Suprapubic skin (tissue), 4 donors: ENCODE measurements around the gene TARS2. TPM values are rescaled to one million over a fixed set of nuclear protein-coding genes. Genes with fewer than 3 reads are reported as not detected.

Experiments used
- DNase-seq, 2 donors: peaks; one replicate each; pipeline ENCODE4 v3.0.0-alpha.2; 2019; ENCODE audit warnings: low spot score in 2 of 2
- H3K27ac ChIP-seq: fragments of 200-600 bp; sonication (generic); one replicate; pipeline ENCODE4 v1.5.1; 2019
- H3K27me3 ChIP-seq: fragments of 200-600 bp; sonication (generic); one replicate; pipeline ENCODE4 v1.5.1; 2019
- H3K36me3 ChIP-seq: fragments of 200-600 bp; sonication (generic); one replicate; pipeline ENCODE4 v1.5.1; 2019
- H3K4me1 ChIP-seq: fragments of 200-600 bp; sonication (generic); one replicate; pipeline ENCODE4 v1.5.1; 2019
- H3K4me3 ChIP-seq: fragments of 200-600 bp; sonication (generic); one replicate; pipeline ENCODE4 v1.5.1; 2019; ENCODE audit warnings: mild to moderate bottlenecking
- H3K9me3 ChIP-seq: fragments of 200-600 bp; sonication (generic); one replicate; pipeline ENCODE4 v1.5.1; 2019
- EP300 ChIP-seq: sonication (generic); formaldehyde crosslinking; IDR thresholded peaks from one replicate; pipeline ENCODE4 v1.6.1; 2017; ENCODE audit warnings: antibody characterized with exemption
- POLR2A ChIP-seq, 2 donors: fragments of 450-650 bp; IDR thresholded peaks; one replicate each; pipeline ENCODE4 v1.6.1; 2017; ENCODE audit warnings: antibody characterized with exemption in 2 of 2, mild to moderate bottlenecking in 2 of 2, moderate library complexity in 2 of 2
- POLR2AphosphoS5 ChIP-seq, 3 donors: sonication (generic); formaldehyde crosslinking; IDR thresholded peaks; one replicate each; pipeline ENCODE4 v1.6.1; 2017; ENCODE audit warnings: antibody characterized with exemption in 3 of 3
- WGBS: methylation state at CpG from one replicate; pipeline ENCODE4 v1.1.5; 2018; 5-methylcytosine and 5-hydroxymethylcytosine counted together
- total RNA-seq, 4 donors: library from RNA; depleted of rRNA; stranded (reverse); fragments of >200 nt; gene quantifications; one replicate each; pipeline ENCODE4 v1.1.0, GENCODE V29; 2016
- TF ChIP-seq, protein P1 (sequence below), 2 donors: fragments of 200-600 bp in 1 of 2; fragments of 450-650 bp in 1 of 2; sonication (generic) in 1 of 2; IDR thresholded peaks; one replicate each; pipeline ENCODE4 v1.5.1; 2016 to 2019; ENCODE audit warnings: antibody characterized with exemption in 2 of 2, mild to moderate bottlenecking in 1 of 2, moderate library complexity in 1 of 2

TARS2 gene
- total RNA-seq, 4 donors from 2014 or later = 13.7 to 29.1 (median 20.9) TPM

DNA sequence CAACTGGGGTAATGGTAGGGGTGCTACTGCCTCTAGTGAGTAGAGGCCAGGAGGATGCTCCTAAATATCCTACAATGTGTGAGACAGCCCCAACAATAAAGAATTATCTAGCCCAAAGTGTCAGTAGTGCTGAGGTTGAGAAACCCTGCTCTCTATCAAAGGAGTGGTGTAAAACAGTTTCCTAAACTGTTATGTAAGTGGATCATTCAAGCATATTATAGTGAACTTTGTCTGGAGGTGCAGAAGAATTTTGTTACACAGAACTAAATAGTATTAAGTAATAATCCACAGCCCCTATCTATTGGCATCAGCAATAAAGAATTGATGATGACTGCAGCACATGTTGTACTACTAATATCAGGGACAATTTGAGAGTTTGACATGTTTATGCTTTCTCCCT is 20.3 kb upstream of the TARS2 start:
- H3K27ac ChIP-seq = no peak overlapping the region
- no peaks in the 10 kb centered on the region for H3K9me3 ChIP-seq
- H3K36me3 ChIP-seq = peaks cover 53% of the 10 kb centered on the region
- no peaks in the 10 kb centered on the region for H3K27me3 ChIP-seq
- H3K4me1 ChIP-seq = no peaks in the 10 kb centered on the region
- TF ChIP-seq, protein P1, sequence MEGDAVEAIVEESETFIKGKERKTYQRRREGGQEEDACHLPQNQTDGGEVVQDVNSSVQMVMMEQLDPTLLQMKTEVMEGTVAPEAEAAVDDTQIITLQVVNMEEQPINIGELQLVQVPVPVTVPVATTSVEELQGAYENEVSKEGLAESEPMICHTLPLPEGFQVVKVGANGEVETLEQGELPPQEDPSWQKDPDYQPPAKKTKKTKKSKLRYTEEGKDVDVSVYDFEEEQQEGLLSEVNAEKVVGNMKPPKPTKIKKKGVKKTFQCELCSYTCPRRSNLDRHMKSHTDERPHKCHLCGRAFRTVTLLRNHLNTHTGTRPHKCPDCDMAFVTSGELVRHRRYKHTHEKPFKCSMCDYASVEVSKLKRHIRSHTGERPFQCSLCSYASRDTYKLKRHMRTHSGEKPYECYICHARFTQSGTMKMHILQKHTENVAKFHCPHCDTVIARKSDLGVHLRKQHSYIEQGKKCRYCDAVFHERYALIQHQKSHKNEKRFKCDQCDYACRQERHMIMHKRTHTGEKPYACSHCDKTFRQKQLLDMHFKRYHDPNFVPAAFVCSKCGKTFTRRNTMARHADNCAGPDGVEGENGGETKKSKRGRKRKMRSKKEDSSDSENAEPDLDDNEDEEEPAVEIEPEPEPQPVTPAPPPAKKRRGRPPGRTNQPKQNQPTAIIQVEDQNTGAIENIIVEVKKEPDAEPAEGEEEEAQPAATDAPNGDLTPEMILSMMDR (IDR thresholded peaks at IDR 0.05) = no peak
- TF ChIP-seq POLR2AphosphoS5 (IDR thresholded peaks at IDR 0.05) = no peak
- no peak for TF ChIP-seq EP300
- no peak for TF ChIP-seq POLR2A (IDR thresholded peaks at IDR 0.05)
- H3K4me3 ChIP-seq = no peak overlapping the region
- DNase-seq = no peak

DNA sequence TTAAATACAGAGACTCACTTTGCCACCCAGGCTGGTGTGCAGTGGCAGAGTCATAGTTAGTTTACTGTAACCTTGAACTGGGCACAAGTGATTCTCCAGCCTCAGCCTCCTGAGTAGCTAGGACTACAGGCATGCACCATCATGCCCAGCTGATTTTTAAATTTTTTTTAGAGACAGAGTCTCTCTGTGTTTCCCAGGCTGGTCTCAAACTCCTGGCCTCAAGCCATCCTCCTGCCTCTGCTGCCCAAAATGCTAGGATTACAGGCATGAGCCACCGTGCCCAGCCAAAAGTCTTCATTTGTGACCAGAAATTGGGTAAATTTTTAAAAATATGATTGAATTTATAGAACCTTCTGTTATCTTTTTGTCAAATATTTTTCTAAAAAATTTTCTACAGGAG is 17.9 kb upstream of the TARS2 start:
- 62% methylated on average over 1 of the region's 1 CpG for WGBS

DNA sequence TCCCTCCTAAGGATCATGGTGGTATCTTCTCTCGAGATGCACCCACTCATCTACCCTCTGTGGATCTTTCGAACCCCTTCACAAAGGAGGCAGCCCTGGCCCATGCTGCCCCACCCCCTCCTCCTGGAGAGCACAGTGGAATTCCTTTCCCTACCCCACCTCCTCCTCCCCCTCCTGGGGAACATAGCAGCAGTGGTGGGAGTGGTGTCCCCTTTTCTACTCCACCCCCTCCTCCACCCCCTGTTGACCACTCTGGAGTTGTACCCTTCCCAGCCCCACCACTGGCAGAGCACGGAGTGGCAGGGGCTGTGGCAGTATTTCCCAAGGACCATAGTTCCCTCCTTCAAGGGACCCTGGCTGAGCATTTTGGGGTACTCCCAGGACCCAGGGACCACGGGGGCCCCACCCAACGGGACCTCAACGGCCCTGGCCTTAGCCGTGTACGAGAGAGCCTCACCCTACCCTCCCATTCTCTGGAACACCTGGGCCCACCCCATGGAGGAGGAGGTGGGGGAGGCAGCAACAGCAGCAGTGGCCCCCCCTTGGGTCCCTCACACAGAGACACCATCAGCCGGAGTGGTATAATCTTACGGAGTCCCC is 14.5 kb upstream of the TARS2 start:
- Histone ChIP-seq H3K4me3 (no peak overlapping the region), H3K36me3 (peaks cover 44% of the 10 kb centered on the region), H3K9me3 (no peaks in the 10 kb centered on the region), H3K27me3 (no peaks in the 10 kb centered on the region), H3K4me1 (peaks cover 6% of the 10 kb centered on the region), H3K27ac (no peak overlapping the region)
- WGBS = 89% methylated on average over 5 of the region's 10 CpGs
- no peak for DNase-seq
- no peak for TF ChIP-seq EP300
- TF ChIP-seq POLR2AphosphoS5 (IDR thresholded peaks at IDR 0.05) = no peak
- no peak for TF ChIP-seq POLR2A (IDR thresholded peaks at IDR 0.05)
- TF ChIP-seq, protein P1 (IDR thresholded peaks at IDR 0.05) = no peak

More for the DNA sequence above, 17.9 kb upstream of the TARS2 start:
- Histone ChIP-seq H3K36me3 (peaks cover 63% of the 10 kb centered on the region), H3K27me3 (no peaks in the 10 kb centered on the region), H3K27ac (no peak overlapping the region), H3K4me3 (no peak overlapping the region), H3K4me1 (no peaks in the 10 kb centered on the region), H3K9me3 (no peaks in the 10 kb centered on the region)
- no peak for DNase-seq
- TF ChIP-seq POLR2AphosphoS5 (IDR thresholded peaks at IDR 0.05) (no peak), EP300 (no peak), POLR2A (IDR thresholded peaks at IDR 0.05) (no peak)
- TF ChIP-seq, protein P1 (IDR thresholded peaks at IDR 0.05) = no peak

DNA sequence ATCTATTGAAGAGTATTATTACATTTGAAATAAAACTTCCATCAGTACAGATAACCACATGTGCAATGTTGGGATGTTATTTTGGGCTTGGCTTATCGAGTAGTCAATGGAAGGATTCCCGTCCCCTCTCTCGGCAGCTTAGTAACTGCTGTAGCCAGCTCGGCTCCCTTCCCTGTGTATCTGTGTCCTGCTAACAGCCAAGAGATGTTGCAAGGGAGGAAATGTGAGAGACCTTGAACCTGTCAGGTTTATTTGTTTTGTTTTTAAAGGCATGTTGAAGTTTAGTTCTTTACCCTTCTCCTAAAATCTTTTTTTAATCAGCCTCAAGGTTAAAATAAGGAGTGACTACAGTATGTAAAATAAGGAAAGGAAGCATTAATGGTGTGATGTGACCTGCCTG is 13.6 kb upstream of the TARS2 start:
- WGBS = 82% methylated on average over 4 of the region's 4 CpGs
- DNase-seq = no peak
- TF ChIP-seq POLR2A (IDR thresholded peaks at IDR 0.05) (no peak), POLR2AphosphoS5 (IDR thresholded peaks at IDR 0.05) (no peak), EP300 (no peak)
- TF ChIP-seq, protein P1 (IDR thresholded peaks at IDR 0.05) = no peak
- H3K27me3 ChIP-seq = no peaks in the 10 kb centered on the region
- H3K36me3 ChIP-seq = peaks cover 41% of the 10 kb centered on the region
- H3K27ac ChIP-seq = no peak overlapping the region
- no peak overlapping the region for H3K4me3 ChIP-seq
- peaks cover 9% of the 10 kb centered on the region for H3K4me1 ChIP-seq
- H3K9me3 ChIP-seq = no peaks in the 10 kb centered on the region

DNA sequence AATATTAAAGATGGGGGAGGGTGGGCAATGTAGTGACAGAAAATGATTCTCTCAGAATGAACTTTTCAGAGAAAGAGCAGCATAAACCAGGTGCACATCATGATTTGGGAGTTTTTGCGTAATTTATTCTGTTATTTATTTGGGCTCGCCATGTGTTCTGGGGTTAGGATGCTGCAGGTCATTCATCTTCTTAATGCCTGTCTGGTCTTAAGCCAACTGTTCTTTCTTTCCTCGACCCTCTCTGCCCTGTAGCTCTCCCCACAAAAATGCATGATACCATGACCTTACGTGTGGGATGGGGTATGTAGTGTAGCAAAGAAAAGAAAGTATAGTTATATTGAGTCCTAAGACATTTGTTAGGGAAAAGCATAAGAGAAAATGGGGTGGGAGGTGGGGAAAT is 12.3 kb upstream of the TARS2 start:
- no peak overlapping the region for H3K4me3 ChIP-seq
- H3K36me3 ChIP-seq = peaks cover 36% of the 10 kb centered on the region
- TF ChIP-seq, protein P1 (IDR thresholded peaks at IDR 0.05) = no peak
- TF ChIP-seq EP300 (no peak), POLR2AphosphoS5 (IDR thresholded peaks at IDR 0.05) (no peak), POLR2A (IDR thresholded peaks at IDR 0.05) (no peak)
- no peak overlapping the region for H3K27ac ChIP-seq
- peaks cover 9% of the 10 kb centered on the region for H3K4me1 ChIP-seq
- no peak for DNase-seq
- 81% methylated on average over 4 of the region's 4 CpGs for WGBS
- H3K27me3 ChIP-seq = no peaks in the 10 kb centered on the region
- H3K9me3 ChIP-seq = no peaks in the 10 kb centered on the region
